Breast epithelium (tissue), 3 donors: Measurements from ENCODE around the gene QRICH2.

ENCODE experiments used
- POLR2A ChIP-seq: fragments of 450-650 bp; IDR thresholded peaks from one replicate; pipeline ENCODE4 v1.6.1; 2016; ENCODE audit warnings: antibody characterized with exemption, mild to moderate bottlenecking, moderate library complexity
- POLR2AphosphoS5 ChIP-seq, 3 donors: sonication (generic); formaldehyde crosslinking; IDR thresholded peaks; one replicate each; pipeline ENCODE4 v1.6.1; 2017; ENCODE audit warnings: antibody characterized with exemption in 3 of 3
- TF ChIP-seq, protein P1 (sequence below), 3 donors: fragments of 450-650 bp; IDR thresholded peaks; one replicate each; pipeline ENCODE4 v1.5.1; 2016 to 2017; ENCODE audit warnings: antibody characterized with exemption in 3 of 3, mild to moderate bottlenecking in 3 of 3, moderate library complexity in 3 of 3

DNA sequence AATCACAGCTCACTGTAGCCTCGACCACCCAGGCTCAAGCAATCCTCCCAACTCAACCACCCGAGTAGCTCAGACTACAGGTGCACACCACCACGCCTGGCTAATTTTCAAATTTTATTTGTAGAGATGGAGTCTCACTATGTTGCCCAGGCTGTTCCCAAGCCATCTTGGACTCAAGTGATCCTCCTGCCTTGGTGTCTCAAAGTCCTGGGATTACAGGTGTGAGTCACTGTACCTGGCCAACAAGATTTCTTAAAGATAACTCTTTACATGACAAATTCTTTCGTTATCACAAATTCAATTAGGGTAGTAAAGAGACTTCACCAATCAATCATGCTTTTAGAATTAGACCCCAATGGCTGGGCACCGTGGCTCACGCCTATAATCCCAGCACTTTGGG lies 33.2 kb upstream of the QRICH2 start:
- TF ChIP-seq, protein P1, sequence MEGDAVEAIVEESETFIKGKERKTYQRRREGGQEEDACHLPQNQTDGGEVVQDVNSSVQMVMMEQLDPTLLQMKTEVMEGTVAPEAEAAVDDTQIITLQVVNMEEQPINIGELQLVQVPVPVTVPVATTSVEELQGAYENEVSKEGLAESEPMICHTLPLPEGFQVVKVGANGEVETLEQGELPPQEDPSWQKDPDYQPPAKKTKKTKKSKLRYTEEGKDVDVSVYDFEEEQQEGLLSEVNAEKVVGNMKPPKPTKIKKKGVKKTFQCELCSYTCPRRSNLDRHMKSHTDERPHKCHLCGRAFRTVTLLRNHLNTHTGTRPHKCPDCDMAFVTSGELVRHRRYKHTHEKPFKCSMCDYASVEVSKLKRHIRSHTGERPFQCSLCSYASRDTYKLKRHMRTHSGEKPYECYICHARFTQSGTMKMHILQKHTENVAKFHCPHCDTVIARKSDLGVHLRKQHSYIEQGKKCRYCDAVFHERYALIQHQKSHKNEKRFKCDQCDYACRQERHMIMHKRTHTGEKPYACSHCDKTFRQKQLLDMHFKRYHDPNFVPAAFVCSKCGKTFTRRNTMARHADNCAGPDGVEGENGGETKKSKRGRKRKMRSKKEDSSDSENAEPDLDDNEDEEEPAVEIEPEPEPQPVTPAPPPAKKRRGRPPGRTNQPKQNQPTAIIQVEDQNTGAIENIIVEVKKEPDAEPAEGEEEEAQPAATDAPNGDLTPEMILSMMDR (IDR thresholded peaks at IDR 0.05): no peak
- no peak for TF ChIP-seq POLR2AphosphoS5 (IDR thresholded peaks at IDR 0.05)
- TF ChIP-seq POLR2A: no peak
